ENCODE results near the gene RIPPLY3. TPM values are rescaled to one million over a fixed set of nuclear protein-coding genes. Genes with fewer than 3 reads are reported as not detected.
A peak's percentile ranks its signal among the peaks of the same experiment; 100 is the strongest.

RIPPLY3 gene
- not detected for total RNA-seq

GRCh38 chr21:37006486-37007291, at the start of gene RIPPLY3:
Gene RIPPLY3, plus strand, starts transcription at chr21:37006702. Its CDS starts 71 bp downstream, at chr21:37006773.
- DNase-seq (ENCODE audit: low spot score) (peak; percentile 44), ATAC-seq (peak; percentile 6)

- ATAC-seq (no peak), DNase-seq (ENCODE audit: low spot score) (no peak)
These were observed 47.3 kb upstream of the RIPPLY3 start for GRCh38 chr21:36959020-36959835.

GRCh38 chr21:36960676-36961284, 45.7 kb upstream of the RIPPLY3 start:
- no peak for DNase-seq (ENCODE audit: low spot score)

GRCh38 chr21:36962098-36962780, 44.3 kb upstream of the RIPPLY3 start:
- DNase-seq (ENCODE audit: low spot score) (no peak), ATAC-seq (no peak)

More at GRCh38 chr21:36960676-36961284, 45.7 kb upstream of the RIPPLY3 start:
- no peak for ATAC-seq

- no peak for ATAC-seq
- DNase-seq (ENCODE audit: low spot score): no peak
These were observed 42.1 kb upstream of the RIPPLY3 start for GRCh38 chr21:36964398-36964797.

GRCh38 chr21:36964827-36965719, 41.4 kb upstream of the RIPPLY3 start:
- ATAC-seq (no peak), DNase-seq (ENCODE audit: low spot score) (no peak)

- DNase-seq (ENCODE audit: low spot score) (no peak), ATAC-seq (no peak)
These were observed 40.8 kb upstream of the RIPPLY3 start for GRCh38 chr21:36965720-36966065.

GRCh38 chr21:36966066-36966820, 40.3 kb upstream of the RIPPLY3 start, which contains the start of gene HLCS:
Gene HLCS, minus strand, starts transcription at chr21:36966669. Its CDS starts 31 bp downstream, at chr21:36966638.
- peak; percentile 89 for ATAC-seq
- DNase-seq (ENCODE audit: low spot score): peak; percentile 75

GRCh38 chr21:36966821-36967768, 39.4 kb upstream of the RIPPLY3 start:
- no peak for DNase-seq (ENCODE audit: low spot score)
- no peak for ATAC-seq

- no peak for ATAC-seq
These were observed 38.1 kb upstream of the RIPPLY3 start for GRCh38 chr21:36968414-36968813.

GRCh38 chr21:36968976-36969375, 37.5 kb upstream of the RIPPLY3 start:
- DNase-seq (ENCODE audit: low spot score): no peak
- no peak for ATAC-seq

More at GRCh38 chr21:36968414-36968813, 38.1 kb upstream of the RIPPLY3 start:
- no peak for DNase-seq (ENCODE audit: low spot score)

GRCh38 chr21:36973986-36974850, 32.3 kb upstream of the RIPPLY3 start:
- DNase-seq (ENCODE audit: low spot score): no peak
- no peak for ATAC-seq

GRCh38 chr21:36974851-36975192, 31.7 kb upstream of the RIPPLY3 start:
- no peak for ATAC-seq

GRCh38 chr21:36976228-36976861, 30.2 kb upstream of the RIPPLY3 start:
- DNase-seq (ENCODE audit: low spot score): no peak
- ATAC-seq: no peak

More at GRCh38 chr21:36974851-36975192, 31.7 kb upstream of the RIPPLY3 start:
- DNase-seq (ENCODE audit: low spot score): no peak

GRCh38 chr21:36976882-36977651, 29.4 kb upstream of the RIPPLY3 start:
- ATAC-seq: peak; percentile 75
- DNase-seq (ENCODE audit: low spot score): no peak

Data from left lobe of liver (tissue), 2 donors.